ENCODE data around the gene KRTAP5-3.

Gene KRTAP5-3

GRCh38 chr11:1572197-1573076 is 35.8 kb downstream of the KRTAP5-3 start, which contains the start of gene DUSP8:
TSS of gene DUSP8 (minus strand) at chr11:1572271. CDS start at chr11:1565826, 6,445 bp downstream.
- no peak for TF ChIP-seq CTCF (IDR thresholded peaks at IDR 0.05; ENCODE audit: low read depth, low read length)
- peak within 1 kb of the TSS; percentile 81 for H3K4me3 ChIP-seq (ENCODE audit: low read depth, low read length)

GRCh38 chr11:1571760-1572196 is 36.5 kb downstream of the KRTAP5-3 start:
- TF ChIP-seq CTCF (IDR thresholded peaks at IDR 0.05; ENCODE audit: low read depth, low read length) = no peak
- Histone ChIP-seq H3K4me3 (ENCODE audit: low read depth, low read length) (peak overlapping the region; percentile 81), H3K9me3 (ENCODE audit: severe bottlenecking) (no peaks in the 10 kb centered on the region), H3K36me3 (peaks cover 7% of the 10 kb centered on the region), H3K27ac (peak overlapping the region; percentile 80), H3K27me3 (ENCODE audit: insufficient read depth, low read depth, severe bottlenecking) (peaks cover 24% of the 10 kb centered on the region)
- no peak for DNase-seq

More at GRCh38 chr11:1572197-1573076, 35.8 kb downstream of the KRTAP5-3 start, which contains the start of gene DUSP8:
- peaks cover 7% of the 10 kb centered on the region for H3K36me3 ChIP-seq
- H3K27me3 ChIP-seq (ENCODE audit: insufficient read depth, low read depth, severe bottlenecking) = peaks cover 24% of the 10 kb centered on the region
- peak within 1 kb of the TSS; percentile 80 for H3K27ac ChIP-seq
- H3K9me3 ChIP-seq (ENCODE audit: severe bottlenecking) = no peaks in the 10 kb centered on the region
- DNase-seq = peak; percentile 89

GRCh38 chr11:1570896-1571759 is 37.1 kb downstream of the KRTAP5-3 start:
- H3K4me3 ChIP-seq (ENCODE audit: low read depth, low read length) = peak overlapping the region; percentile 81
- peak; percentile 64 for DNase-seq
- peaks cover 7% of the 10 kb centered on the region for H3K36me3 ChIP-seq
- H3K9me3 ChIP-seq (ENCODE audit: severe bottlenecking) = no peaks in the 10 kb centered on the region
- H3K27me3 ChIP-seq (ENCODE audit: insufficient read depth, low read depth, severe bottlenecking) = peaks cover 24% of the 10 kb centered on the region
- H3K27ac ChIP-seq = peak overlapping the region; percentile 80
- TF ChIP-seq CTCF (IDR thresholded peaks at IDR 0.05; ENCODE audit: low read depth, low read length) = no peak

GRCh38 chr11:1570531-1570895 is 37.8 kb downstream of the KRTAP5-3 start:
- peak overlapping the region; percentile 80; the same call in 1 of the 2 replicates for H3K27ac ChIP-seq
- no peaks in the 10 kb centered on the region for H3K9me3 ChIP-seq (ENCODE audit: severe bottlenecking)
- H3K27me3 ChIP-seq (ENCODE audit: insufficient read depth, low read depth, severe bottlenecking) = peaks cover 24% of the 10 kb centered on the region
- H3K36me3 ChIP-seq = peaks cover 7% of the 10 kb centered on the region
- no peak for TF ChIP-seq CTCF (IDR thresholded peaks at IDR 0.05; ENCODE audit: low read depth, low read length)
- no peak for DNase-seq
- no peak overlapping the region for H3K4me3 ChIP-seq (ENCODE audit: low read depth, low read length)

GRCh38 chr11:1570001-1570453 is 38.2 kb downstream of the KRTAP5-3 start:
- TF ChIP-seq CTCF (IDR thresholded peaks at IDR 0.05; ENCODE audit: low read depth, low read length) = no peak
- Histone ChIP-seq H3K27me3 (ENCODE audit: insufficient read depth, low read depth, severe bottlenecking) (peaks cover 23% of the 10 kb centered on the region), H3K9me3 (ENCODE audit: severe bottlenecking) (no peaks in the 10 kb centered on the region), H3K4me3 (ENCODE audit: low read depth, low read length) (no peak overlapping the region), H3K27ac (no peak overlapping the region), H3K36me3 (peaks cover 11% of the 10 kb centered on the region)
- DNase-seq = no peak

Data from WERI-Rb-1 (cell line).